ENCODE data around the gene ATIC. TPM values are rescaled to one million over a fixed set of nuclear protein-coding genes. Genes with fewer than 3 reads are reported as not detected.

The ATIC gene
- total RNA-seq, 1 donor from 2014 or later = 81.6 TPM

- H3K36me3 ChIP-seq (ENCODE audit: control insufficient read depth, insufficient read depth, low read length) = peaks cover 9% of the 10 kb centered on the region
- TF ChIP-seq CTCF (IDR thresholded peaks at IDR 0.05; ENCODE audit: insufficient read depth, low read length, poor library complexity, severe bottlenecking) = no peak
These were observed 76.3 kb downstream of the ATIC start for GRCh38 chr2:215388002-215388728.

GRCh38 chr2:215390550-215390913, 78.7 kb downstream of the ATIC start:
- peaks cover 8% of the 10 kb centered on the region for H3K36me3 ChIP-seq (ENCODE audit: control insufficient read depth, insufficient read depth, low read length)
- H3K4me3 ChIP-seq (ENCODE audit: low read depth, low read length) = no peak overlapping the region
- TF ChIP-seq CTCF (IDR thresholded peaks at IDR 0.05; ENCODE audit: insufficient read depth, low read length, poor library complexity, severe bottlenecking) = no peak
- no peak for DNase-seq (ENCODE audit: low read depth)
- no peaks in the 10 kb centered on the region for H3K27me3 ChIP-seq (ENCODE audit: control insufficient read depth, insufficient read depth, low read length)

More at GRCh38 chr2:215388002-215388728, 76.3 kb downstream of the ATIC start:
- Histone ChIP-seq H3K4me3 (ENCODE audit: low read depth, low read length) (no peak overlapping the region), H3K27me3 (ENCODE audit: control insufficient read depth, insufficient read depth, low read length) (no peaks in the 10 kb centered on the region)
- DNase-seq (ENCODE audit: low read depth) = no peak

GRCh38 chr2:215391531-215391930, 79.7 kb downstream of the ATIC start:
- Histone ChIP-seq H3K27me3 (ENCODE audit: control insufficient read depth, insufficient read depth, low read length) (no peaks in the 10 kb centered on the region), H3K36me3 (ENCODE audit: control insufficient read depth, insufficient read depth, low read length) (peaks cover 8% of the 10 kb centered on the region), H3K4me3 (ENCODE audit: low read depth, low read length) (no peak overlapping the region)
- no peak for DNase-seq (ENCODE audit: low read depth)
- TF ChIP-seq CTCF (IDR thresholded peaks at IDR 0.05; ENCODE audit: insufficient read depth, low read length, poor library complexity, severe bottlenecking) = no peak

- Histone ChIP-seq H3K36me3 (ENCODE audit: control insufficient read depth, insufficient read depth, low read length) (peaks cover 8% of the 10 kb centered on the region), H3K4me3 (ENCODE audit: low read depth, low read length) (no peak overlapping the region), H3K27me3 (ENCODE audit: control insufficient read depth, insufficient read depth, low read length) (no peaks in the 10 kb centered on the region)
- no peak for DNase-seq (ENCODE audit: low read depth)
- TF ChIP-seq CTCF (IDR thresholded peaks at IDR 0.05; ENCODE audit: insufficient read depth, low read length, poor library complexity, severe bottlenecking) = no peak
These were observed 80.3 kb downstream of the ATIC start for GRCh38 chr2:215392164-215392563.

GRCh38 chr2:215392687-215393270, 80.9 kb downstream of the ATIC start:
- peaks cover 10% of the 10 kb centered on the region for H3K36me3 ChIP-seq (ENCODE audit: control insufficient read depth, insufficient read depth, low read length)
- H3K4me3 ChIP-seq (ENCODE audit: low read depth, low read length) = no peak overlapping the region
- DNase-seq (ENCODE audit: low read depth) = no peak
- TF ChIP-seq CTCF (IDR thresholded peaks at IDR 0.05; ENCODE audit: insufficient read depth, low read length, poor library complexity, severe bottlenecking) = no peak
- H3K27me3 ChIP-seq (ENCODE audit: control insufficient read depth, insufficient read depth, low read length) = no peaks in the 10 kb centered on the region

Data from kidney epithelial cell (primary cell).